Muscle of leg (tissue), 11 donors: ENCODE measurements around the gene PLXDC1. TPM values are rescaled to one million over a fixed set of nuclear protein-coding genes. Genes with fewer than 3 reads are reported as not detected.
"Not testable (repeated sequence)": the region's sequence is repeated elsewhere in the genome, so short reads cannot be mapped to it uniquely, and the experiment has no call there.

ENCODE experiments used
- DNase-seq: peaks from one replicate; pipeline ENCODE4 v3.0.0; 2013
- H3K27ac ChIP-seq: one replicate; pipeline ENCODE4 v1.5.1; 2013; ENCODE audit warnings: mild to moderate bottlenecking, low read length, control low read depth
- H3K27me3 ChIP-seq: one replicate; pipeline ENCODE4 v1.6.1; 2013; ENCODE audit warnings: low read length; ENCODE audit not compliant: control insufficient read depth, insufficient read depth
- H3K36me3 ChIP-seq: one replicate; pipeline ENCODE4 v1.6.1; 2013; ENCODE audit warnings: low read length; ENCODE audit not compliant: control insufficient read depth, insufficient read depth
- H3K4me1 ChIP-seq: one replicate; pipeline ENCODE4 v1.6.1; 2013; ENCODE audit warnings: low read length; ENCODE audit not compliant: control insufficient read depth, insufficient read depth
- H3K4me3 ChIP-seq: one replicate; pipeline ENCODE4 v1.5.1; 2013; ENCODE audit warnings: low read length, control low read depth
- H3K9me3 ChIP-seq: replicated peaks from 2 replicates; pipeline ENCODE4 v1.6.1; 2013; ENCODE audit warnings: low read depth, low read length; ENCODE audit not compliant: control insufficient read depth
- WGBS: methylation state at CpG from one replicate; pipeline ENCODE4 v1.1.5; 2013; ENCODE audit warnings: missing lambda C conversion rate; ENCODE audit not compliant: insufficient coverage; 5-methylcytosine and 5-hydroxymethylcytosine counted together
- polyA plus RNA-seq, 8 donors: library from polyadenylated mRNA; unstranded; fragments of 120-200 nt; gene quantifications; one replicate each; pipeline versions ENCODE4 v1.2.1 to v1.2.3, GENCODE V29; 2013; ENCODE audit warnings: inconsistent platforms in 1 of 8, low replicate concordance in 1 of 8; ENCODE audit not compliant: insufficient read length in 8 of 8, insufficient read depth in 1 of 8
- total RNA-seq: library from RNA; stranded (reverse); fragments of 120-200 nt; gene quantifications from one replicate; pipeline ENCODE4 v1.2.4, GENCODE V29; 2013

PLXDC1 gene
- total and polyA plus RNA-seq, 9 donors, result 2.0 to 8.7 (median 5.6) TPM

GRCh38 chr17:39052423-39052822 lies 99.0 kb downstream of the PLXDC1 start:
- DNase-seq, H3K9me3 ChIP-seq, H3K27ac ChIP-seq, H3K4me3 ChIP-seq, H3K36me3 ChIP-seq, H3K4me1 ChIP-seq, H3K27me3 ChIP-seq: not testable (repeated sequence)
- no CpG with 5 or more reads among the region's 3 CpGs for WGBS

DNA sequence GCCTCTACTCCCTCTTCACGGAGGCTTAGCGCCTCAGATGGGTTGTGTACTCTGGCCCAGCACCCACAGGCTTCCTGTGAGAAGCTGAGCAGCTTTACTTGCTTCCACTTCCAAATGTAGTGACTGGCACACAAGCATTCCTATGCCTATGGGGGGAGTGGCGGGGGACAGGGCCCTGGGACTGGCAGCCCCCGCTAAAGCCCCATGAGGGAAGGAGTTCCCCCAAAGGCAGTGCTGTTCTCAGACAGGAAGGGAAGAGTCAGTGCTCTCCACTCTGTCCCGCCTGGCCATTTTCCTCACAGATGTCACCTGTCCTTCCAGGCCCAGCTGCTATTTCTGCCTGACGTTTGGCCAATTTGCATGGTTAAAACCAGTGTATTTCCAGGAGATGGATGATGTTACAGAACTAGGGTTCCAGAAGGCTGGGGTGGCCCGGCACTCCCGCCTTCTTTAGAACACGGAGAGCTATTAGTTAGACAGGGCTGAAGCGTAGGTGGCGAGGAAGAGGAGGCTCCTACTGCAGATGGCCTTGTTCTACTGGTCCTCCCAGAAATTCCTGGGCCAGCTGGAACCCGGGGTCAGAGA lies 100.3 kb downstream of the PLXDC1 start:
- Histone ChIP-seq H3K9me3 (peaks cover 18% of the 10 kb centered on the region), H3K4me3 (no peak overlapping the region), H3K4me1 (peaks cover 6% of the 10 kb centered on the region), H3K36me3 (no peaks in the 10 kb centered on the region), H3K27ac (no peak overlapping the region), H3K27me3 (no peaks in the 10 kb centered on the region)
- WGBS, result 80% methylated on average over 7 of the region's 12 CpGs
- no peak for DNase-seq

DNA sequence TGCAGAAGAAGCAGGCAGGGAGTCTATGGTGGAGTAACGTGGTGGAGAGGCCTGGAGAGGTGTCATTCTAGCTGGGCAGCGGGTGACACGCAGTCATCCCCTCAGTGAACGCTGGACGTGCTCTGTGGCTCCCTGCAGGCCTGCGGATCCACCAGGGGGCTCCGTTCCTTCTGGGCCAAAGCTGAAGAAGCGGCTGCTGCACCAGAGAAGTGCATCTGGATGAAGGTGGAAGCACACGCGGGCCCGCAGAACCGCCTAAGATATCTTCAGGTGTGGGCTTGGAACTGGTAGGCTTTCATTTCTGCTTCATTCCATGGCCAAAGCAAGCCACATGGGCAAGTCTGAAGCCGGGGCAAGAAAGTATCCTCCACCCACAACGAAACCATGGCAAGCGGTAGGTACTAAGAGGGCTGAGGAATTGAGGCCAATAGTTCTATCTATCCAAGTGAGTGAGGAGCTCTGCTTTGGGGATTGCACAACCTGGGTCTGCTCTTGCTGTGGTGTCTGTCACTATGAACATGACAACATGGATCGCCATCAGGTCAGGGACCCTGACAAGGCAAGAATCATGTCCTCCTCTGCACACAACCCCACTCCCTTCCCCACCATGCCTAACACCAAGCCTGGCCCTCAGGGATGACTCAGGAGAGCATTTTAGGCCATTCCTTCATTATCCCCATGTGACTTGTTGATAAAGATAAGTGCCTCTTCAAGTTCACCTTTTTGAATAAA lies 105.3 kb downstream of the PLXDC1 start:
- Histone ChIP-seq H3K27ac (no peak overlapping the region), H3K4me3 (no peak overlapping the region), H3K4me1 (peaks cover 4% of the 10 kb centered on the region), H3K27me3 (no peaks in the 10 kb centered on the region), H3K9me3 (peaks cover 18% of the 10 kb centered on the region), H3K36me3 (no peaks in the 10 kb centered on the region)
- WGBS, result 82% methylated on average over 15 of the region's 16 CpGs
- no peak for DNase-seq

GRCh38 chr17:39036009-39036408 lies 115.4 kb downstream of the PLXDC1 start:
- no CpG with 5 or more reads among the region's 2 CpGs for WGBS
- H3K27ac ChIP-seq, result no peak overlapping the region
- H3K27me3 ChIP-seq, result peaks cover 3% of the 10 kb centered on the region
- H3K9me3 ChIP-seq, result no peaks in the 10 kb centered on the region
- no peak overlapping the region for H3K4me3 ChIP-seq
- DNase-seq, result no peak
- H3K4me1 ChIP-seq, result no peaks in the 10 kb centered on the region
- no peaks in the 10 kb centered on the region for H3K36me3 ChIP-seq

GRCh38 chr17:39035578-39035977 lies 115.9 kb downstream of the PLXDC1 start:
- H3K27ac ChIP-seq, H3K9me3 ChIP-seq, H3K4me3 ChIP-seq, DNase-seq, H3K36me3 ChIP-seq, H3K27me3 ChIP-seq, H3K4me1 ChIP-seq: not testable (repeated sequence)
- WGBS, result 92% methylated on average over 7 of the region's 16 CpGs

DNA sequence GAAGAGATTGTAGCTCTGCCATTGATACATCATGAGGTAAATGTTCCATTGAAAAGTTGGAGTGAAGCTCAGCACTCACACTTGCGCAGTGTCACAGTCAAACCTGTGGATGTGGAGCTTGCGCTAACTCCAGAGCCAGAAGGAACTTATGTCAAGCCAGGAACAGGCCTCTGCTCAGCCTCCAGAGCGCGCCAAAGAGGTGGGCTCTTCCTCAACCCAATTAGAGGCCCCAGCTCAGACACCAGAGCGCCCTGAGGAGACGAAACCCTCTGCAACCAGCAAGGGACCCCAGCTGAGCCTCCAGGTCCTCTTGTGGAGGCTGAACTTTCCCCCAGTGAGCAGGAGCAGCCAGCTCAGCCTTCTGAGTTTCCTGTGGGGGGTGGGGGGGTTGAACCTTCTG lies 122.7 kb downstream of the PLXDC1 start:
- H3K27ac ChIP-seq, result no peak overlapping the region
- no peaks in the 10 kb centered on the region for H3K36me3 ChIP-seq
- DNase-seq, result no peak
- no peaks in the 10 kb centered on the region for H3K9me3 ChIP-seq
- WGBS, result 96% methylated on average over 4 of the region's 6 CpGs
- H3K4me1 ChIP-seq, result peaks cover 8% of the 10 kb centered on the region
- H3K4me3 ChIP-seq, result no peak overlapping the region
- peaks cover 9% of the 10 kb centered on the region for H3K27me3 ChIP-seq

DNA sequence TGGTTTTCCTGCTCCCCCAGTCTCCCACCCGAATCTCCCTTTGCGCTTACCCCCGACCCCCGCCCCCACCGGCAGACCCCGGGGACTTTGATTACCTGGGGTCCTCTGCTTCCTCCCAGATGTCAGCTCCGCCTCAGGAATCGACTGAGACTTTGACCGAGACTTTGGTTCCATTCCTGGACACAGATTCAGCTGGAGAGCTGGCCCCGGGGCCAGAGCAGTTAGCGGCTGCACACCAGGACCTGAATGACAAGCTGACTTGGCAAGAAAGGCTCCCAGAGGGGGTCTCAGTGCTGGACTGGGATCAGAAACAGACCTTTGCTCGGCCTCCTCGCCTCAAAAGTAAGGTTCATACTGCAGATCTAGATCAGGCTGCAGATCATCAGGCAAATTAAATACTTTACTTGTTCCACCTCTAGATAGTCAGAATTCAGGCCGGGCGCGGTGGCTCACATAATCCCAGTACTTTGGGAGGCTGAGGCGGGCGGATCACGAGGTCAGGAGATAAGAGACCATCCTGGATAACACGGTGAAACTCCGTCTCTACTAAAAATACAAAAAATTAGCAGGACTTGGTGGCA lies 123.9 kb downstream of the PLXDC1 start:
- H3K27me3 ChIP-seq, result peaks cover 9% of the 10 kb centered on the region
- H3K4me3 ChIP-seq, result peak overlapping the region; percentile 34
- H3K36me3 ChIP-seq, result no peaks in the 10 kb centered on the region
- H3K4me1 ChIP-seq, result peaks cover 8% of the 10 kb centered on the region
- DNase-seq, result peak; percentile 87
- H3K9me3 ChIP-seq, result no peaks in the 10 kb centered on the region
- WGBS, result 6% methylated on average over 13 of the region's 21 CpGs
- H3K27ac ChIP-seq, result no peak overlapping the region

- no peaks in the 10 kb centered on the region for H3K36me3 ChIP-seq
- H3K4me3 ChIP-seq, result peak overlapping the region; percentile 34
- peaks cover 8% of the 10 kb centered on the region for H3K4me1 ChIP-seq
- no peaks in the 10 kb centered on the region for H3K9me3 ChIP-seq
- H3K27me3 ChIP-seq, result peaks cover 9% of the 10 kb centered on the region
- peak; percentile 70 for DNase-seq
- no peak overlapping the region for H3K27ac ChIP-seq
- WGBS, result under 1% methylated on average over 24 of the region's 26 CpGs
These were observed 124.4 kb downstream of the PLXDC1 start for GRCh38 chr17:39026980-39027451.

- H3K4me3 ChIP-seq, H3K4me1 ChIP-seq, H3K27ac ChIP-seq, H3K27me3 ChIP-seq, H3K9me3 ChIP-seq, H3K36me3 ChIP-seq, DNase-seq: not testable (repeated sequence)
- 75% methylated on average over 10 of the region's 13 CpGs for WGBS
These were observed 125.1 kb downstream of the PLXDC1 start for GRCh38 chr17:39026346-39026745.

DNA sequence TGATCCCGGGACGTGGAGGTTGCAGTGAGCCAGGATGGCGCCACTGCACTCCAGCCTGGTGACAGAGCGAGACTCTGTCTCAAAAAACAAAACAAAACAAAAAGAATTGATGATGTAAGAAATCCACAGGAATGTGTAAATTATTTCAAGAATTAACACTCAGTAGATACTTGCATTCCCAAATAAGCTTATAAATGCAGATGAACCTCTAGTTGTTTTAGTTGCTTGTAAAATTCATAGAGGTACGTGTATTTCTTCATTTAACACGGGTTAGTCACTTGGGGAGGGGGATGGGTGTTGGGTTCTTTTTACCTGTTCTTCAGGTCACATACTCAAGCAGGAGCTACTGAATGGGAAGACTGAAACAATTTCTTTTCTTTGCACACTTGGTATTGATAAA lies 128.5 kb downstream of the PLXDC1 start:
- DNase-seq, result no peak
- Histone ChIP-seq H3K36me3 (no peaks in the 10 kb centered on the region), H3K4me1 (peaks cover 8% of the 10 kb centered on the region), H3K27ac (no peak overlapping the region), H3K9me3 (peaks cover 2% of the 10 kb centered on the region), H3K4me3 (no peak overlapping the region), H3K27me3 (peaks cover 7% of the 10 kb centered on the region)
- no CpG with 5 or more reads among the region's 6 CpGs for WGBS
